Astrocyte (in vitro differentiated cells and primary cell): ENCODE data around the gene SH3RF1. TPM values are rescaled to one million over a fixed set of nuclear protein-coding genes. Genes with fewer than 3 reads are reported as not detected.

Source experiments
- DNase-seq: peaks from one replicate; pipeline ENCODE4 v3.0.0-alpha.2; 2010; ENCODE audit warnings: low read depth
- FAIRE-seq: peaks from 2 replicates; lab custom pipeline; 2011; peaks lifted over from hg19 to GRCh38; lab: Jason Lieb, UNC
- H2AFZ ChIP-seq: 2 replicates; pipeline ENCODE4 v1.6.0; 2012; ENCODE audit warnings: low read depth, low read length, inconsistent platforms
- H3K27ac ChIP-seq: 2 replicates; pipeline ENCODE4 v1.5.1; 2011; ENCODE audit warnings: low read depth, low read length, inconsistent platforms
- H3K27me3 ChIP-seq: 2 replicates; pipeline ENCODE4 v1.6.0; 2011; ENCODE audit warnings: low read length, inconsistent platforms; ENCODE audit not compliant: insufficient read depth
- H3K36me3 ChIP-seq: 2 replicates; pipeline ENCODE4 v1.5.1; 2011; ENCODE audit warnings: low read length, inconsistent platforms; ENCODE audit not compliant: insufficient read depth
- H3K4me1 ChIP-seq: 2 replicates; pipeline ENCODE4 v1.5.1; 2011; ENCODE audit warnings: low read length, inconsistent platforms; ENCODE audit not compliant: insufficient read depth
- H3K4me2 ChIP-seq: 2 replicates; pipeline ENCODE4 v1.6.0; 2012; ENCODE audit warnings: low read length, inconsistent platforms
- H3K4me3 ChIP-seq: 2 replicates; pipeline ENCODE4 v1.5.1; 2011; ENCODE audit warnings: low read depth, mild to moderate bottlenecking, low read length, inconsistent platforms; ENCODE audit not compliant: insufficient read depth
- H3K79me2 ChIP-seq: 2 replicates; pipeline ENCODE4 v1.6.0; 2012; ENCODE audit warnings: mild to moderate bottlenecking, low read length, inconsistent platforms; ENCODE audit not compliant: insufficient read depth
- H3K9ac ChIP-seq: 2 replicates; pipeline ENCODE4 v1.6.0; 2012; ENCODE audit warnings: mild to moderate bottlenecking, low read length, inconsistent platforms
- H3K9me3 ChIP-seq: 2 replicates; pipeline ENCODE4 v1.5.1; 2012; ENCODE audit warnings: low read depth, mild to moderate bottlenecking, low read length, inconsistent platforms; ENCODE audit not compliant: insufficient read depth
- H4K20me1 ChIP-seq: 2 replicates; pipeline ENCODE4 v1.6.0; 2012; ENCODE audit warnings: low read length, inconsistent platforms; ENCODE audit not compliant: insufficient read depth
- H3K27ac Mint-ChIP-seq: one replicate; pipeline ENCODE4 v1.8.0; 2021; ENCODE audit warnings: mild to moderate bottlenecking, mixed read lengths; ENCODE audit not compliant: unreplicated experiment
- H3K27me3 Mint-ChIP-seq: one replicate; pipeline ENCODE4 v1.8.0; 2021; ENCODE audit warnings: low read depth, mixed read lengths; ENCODE audit not compliant: unreplicated experiment
- H3K36me3 Mint-ChIP-seq: one replicate; pipeline ENCODE4 v1.8.0; 2021; ENCODE audit warnings: low read depth, mixed read lengths; ENCODE audit not compliant: unreplicated experiment
- H3K4me1 Mint-ChIP-seq: one replicate; pipeline ENCODE4 v1.8.0; 2021; ENCODE audit warnings: low read depth, mixed read lengths; ENCODE audit not compliant: unreplicated experiment
- H3K4me3 Mint-ChIP-seq: one replicate; pipeline ENCODE4 v1.8.0; 2021; ENCODE audit warnings: mild to moderate bottlenecking, moderate library complexity, mixed read lengths; ENCODE audit not compliant: unreplicated experiment
- H3K9me3 Mint-ChIP-seq: one replicate; pipeline ENCODE4 v1.8.0; 2021; ENCODE audit warnings: mild to moderate bottlenecking, mixed read lengths; ENCODE audit not compliant: unreplicated experiment
- EZH2 ChIP-seq: IDR thresholded peaks from 2 replicates; pipeline ENCODE4 v1.6.1; 2012; ENCODE audit warnings: mild to moderate bottlenecking, low read length, inconsistent platforms; ENCODE audit not compliant: insufficient read depth
- total RNA-seq: library from RNA; stranded (reverse); gene quantifications from 2 replicates; pipeline ENCODE4 v1.2.1, GENCODE V29; 2021
- TF ChIP-seq, protein P1 (sequence below): IDR thresholded peaks from 2 replicates; pipeline ENCODE4 v1.5.1; 2011; ENCODE audit warnings: low read depth, mild to moderate bottlenecking, inconsistent platforms, low read length, moderate library complexity; ENCODE audit not compliant: insufficient read depth

SH3RF1 gene
- total RNA-seq, 1 donor from 2014 or later = 25.9 TPM

DNA sequence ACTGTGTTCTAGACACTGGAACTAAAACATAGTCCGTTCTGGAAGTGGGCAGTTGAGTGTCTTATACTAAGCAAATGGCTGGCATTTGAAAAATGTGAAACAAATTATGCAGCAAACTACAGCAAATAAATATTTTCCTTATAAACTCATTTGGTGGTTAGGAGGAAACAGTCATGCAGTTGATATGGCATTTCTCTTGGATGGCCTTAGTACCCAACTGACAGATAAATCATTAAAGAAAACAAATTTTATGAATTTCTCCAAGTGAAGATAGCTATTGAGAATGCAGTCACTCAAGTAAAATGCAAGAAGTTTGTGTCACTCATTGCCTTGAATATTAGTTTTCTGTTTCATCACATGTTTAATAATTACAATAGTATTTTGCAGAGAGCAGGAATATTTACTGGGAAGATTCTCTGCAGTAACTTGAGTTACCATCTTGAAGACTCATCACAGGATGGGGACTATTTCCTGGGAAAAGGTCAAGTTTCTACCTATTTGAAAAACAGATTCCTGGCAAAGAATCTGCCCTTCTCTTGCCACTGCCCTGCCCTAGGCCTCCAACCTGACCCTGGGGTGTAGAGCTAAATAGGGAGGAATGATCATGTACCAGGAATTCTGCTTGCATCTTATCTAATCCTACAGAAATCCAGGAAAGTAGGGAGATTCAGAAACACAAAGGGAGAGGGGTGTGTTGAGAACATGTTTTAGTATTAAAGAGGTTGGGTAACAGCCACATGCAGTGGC, 105.9 kb downstream of the SH3RF1 start:
- H3K27ac ChIP-seq = peak overlapping the region; percentile 30
- FAIRE-seq (peak; percentile 91), DNase-seq (peak; percentile 61)
- Mint-ChIP-seq H3K4me1 (peaks cover 29% of the 10 kb centered on the region), H3K27ac (peak overlapping the region; percentile 30), H3K4me3 (no peak overlapping the region), H3K27me3 (no peaks in the 10 kb centered on the region), H3K9me3 (no peaks in the 10 kb centered on the region), H3K36me3 (no peaks in the 10 kb centered on the region)
- no peaks in the 10 kb centered on the region for H3K9me3 ChIP-seq
- peaks cover 25% of the 10 kb centered on the region for H3K4me1 ChIP-seq
- no peak overlapping the region for H2AFZ ChIP-seq
- TF ChIP-seq, protein P1, sequence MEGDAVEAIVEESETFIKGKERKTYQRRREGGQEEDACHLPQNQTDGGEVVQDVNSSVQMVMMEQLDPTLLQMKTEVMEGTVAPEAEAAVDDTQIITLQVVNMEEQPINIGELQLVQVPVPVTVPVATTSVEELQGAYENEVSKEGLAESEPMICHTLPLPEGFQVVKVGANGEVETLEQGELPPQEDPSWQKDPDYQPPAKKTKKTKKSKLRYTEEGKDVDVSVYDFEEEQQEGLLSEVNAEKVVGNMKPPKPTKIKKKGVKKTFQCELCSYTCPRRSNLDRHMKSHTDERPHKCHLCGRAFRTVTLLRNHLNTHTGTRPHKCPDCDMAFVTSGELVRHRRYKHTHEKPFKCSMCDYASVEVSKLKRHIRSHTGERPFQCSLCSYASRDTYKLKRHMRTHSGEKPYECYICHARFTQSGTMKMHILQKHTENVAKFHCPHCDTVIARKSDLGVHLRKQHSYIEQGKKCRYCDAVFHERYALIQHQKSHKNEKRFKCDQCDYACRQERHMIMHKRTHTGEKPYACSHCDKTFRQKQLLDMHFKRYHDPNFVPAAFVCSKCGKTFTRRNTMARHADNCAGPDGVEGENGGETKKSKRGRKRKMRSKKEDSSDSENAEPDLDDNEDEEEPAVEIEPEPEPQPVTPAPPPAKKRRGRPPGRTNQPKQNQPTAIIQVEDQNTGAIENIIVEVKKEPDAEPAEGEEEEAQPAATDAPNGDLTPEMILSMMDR = no peak
- TF ChIP-seq EZH2 = no peak
- H4K20me1 ChIP-seq = peaks cover 36% of the 10 kb centered on the region
- peaks cover 96% of the 10 kb centered on the region for H3K79me2 ChIP-seq
- H3K4me3 ChIP-seq = no peak overlapping the region
- H3K36me3 ChIP-seq = no peaks in the 10 kb centered on the region
- H3K9ac ChIP-seq = no peak overlapping the region
- H3K27me3 ChIP-seq = no peaks in the 10 kb centered on the region
- peak overlapping the region; percentile 18 for H3K4me2 ChIP-seq

DNA sequence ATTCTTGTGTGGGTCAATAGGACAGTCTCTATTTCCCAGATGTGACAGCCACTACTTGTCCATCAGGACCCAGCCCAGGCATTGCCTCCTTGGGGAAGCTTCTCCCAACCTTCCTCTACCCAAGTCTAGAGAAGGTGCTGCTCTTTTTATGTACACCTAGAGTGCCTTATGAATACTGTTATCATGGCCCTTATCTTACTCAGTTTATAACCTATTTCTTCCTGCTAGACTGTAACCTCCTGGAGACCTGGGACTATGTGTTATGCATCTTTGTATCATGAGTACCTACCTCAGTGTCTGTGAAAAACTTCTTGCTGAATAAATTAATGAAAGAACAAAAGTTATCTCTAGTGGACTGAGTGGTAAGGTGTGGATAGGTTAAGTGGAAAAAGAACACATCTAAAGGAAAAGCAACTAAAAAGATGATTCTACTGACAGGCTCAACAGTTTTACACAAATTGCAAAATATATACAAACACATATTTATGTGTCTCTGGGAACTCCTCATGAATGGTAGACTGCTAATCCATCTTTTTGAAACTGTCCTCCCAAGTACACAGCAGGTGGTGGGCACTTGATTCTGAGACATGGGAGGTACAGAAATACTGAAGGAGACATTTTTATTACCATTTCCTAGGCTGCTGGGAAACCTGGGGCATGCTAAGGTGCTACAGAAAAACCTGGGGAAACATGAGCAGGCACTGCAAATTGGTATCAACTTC, 106.6 kb downstream of the SH3RF1 start:
- Histone ChIP-seq H4K20me1 (peaks cover 38% of the 10 kb centered on the region), H3K4me3 (no peak overlapping the region), H3K9me3 (no peaks in the 10 kb centered on the region), H3K4me1 (peaks cover 32% of the 10 kb centered on the region), H3K9ac (no peak overlapping the region), H3K79me2 (peaks cover 98% of the 10 kb centered on the region), H3K4me2 (peak overlapping the region; percentile 12), H2AFZ (no peak overlapping the region), H3K27me3 (no peaks in the 10 kb centered on the region), H3K36me3 (no peaks in the 10 kb centered on the region), H3K27ac (peak overlapping the region; percentile 30)
- Mint-ChIP-seq H3K4me1 (peaks cover 36% of the 10 kb centered on the region), H3K9me3 (no peaks in the 10 kb centered on the region), H3K27ac (peak overlapping the region; percentile 30), H3K4me3 (no peak overlapping the region), H3K36me3 (no peaks in the 10 kb centered on the region), H3K27me3 (no peaks in the 10 kb centered on the region)
- TF ChIP-seq EZH2 = no peak
- TF ChIP-seq, protein P1 = no peak
- FAIRE-seq (no peak), DNase-seq (no peak)
